ENCODE measurements around the gene TTC16.

DNA sequence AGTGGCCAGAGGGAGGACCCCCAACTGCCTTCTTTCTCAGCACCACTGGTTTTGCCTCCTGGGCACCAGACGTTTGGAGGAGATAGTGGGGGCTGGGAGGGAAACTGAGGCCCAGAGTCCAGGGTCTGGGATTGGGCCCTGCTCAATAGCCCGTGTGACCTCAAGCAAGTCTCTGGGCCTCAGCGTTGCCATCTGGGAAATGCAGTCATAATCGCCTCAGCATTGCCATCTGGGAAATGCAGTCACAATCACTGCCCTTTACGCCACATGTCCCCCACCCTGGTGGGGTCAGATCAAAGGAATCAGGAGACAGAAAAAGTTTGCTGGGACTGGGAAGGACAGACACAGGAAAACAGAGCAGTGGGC is 61.0 kb downstream of the TTC16 start:
- TF ChIP-seq, protein P1, sequence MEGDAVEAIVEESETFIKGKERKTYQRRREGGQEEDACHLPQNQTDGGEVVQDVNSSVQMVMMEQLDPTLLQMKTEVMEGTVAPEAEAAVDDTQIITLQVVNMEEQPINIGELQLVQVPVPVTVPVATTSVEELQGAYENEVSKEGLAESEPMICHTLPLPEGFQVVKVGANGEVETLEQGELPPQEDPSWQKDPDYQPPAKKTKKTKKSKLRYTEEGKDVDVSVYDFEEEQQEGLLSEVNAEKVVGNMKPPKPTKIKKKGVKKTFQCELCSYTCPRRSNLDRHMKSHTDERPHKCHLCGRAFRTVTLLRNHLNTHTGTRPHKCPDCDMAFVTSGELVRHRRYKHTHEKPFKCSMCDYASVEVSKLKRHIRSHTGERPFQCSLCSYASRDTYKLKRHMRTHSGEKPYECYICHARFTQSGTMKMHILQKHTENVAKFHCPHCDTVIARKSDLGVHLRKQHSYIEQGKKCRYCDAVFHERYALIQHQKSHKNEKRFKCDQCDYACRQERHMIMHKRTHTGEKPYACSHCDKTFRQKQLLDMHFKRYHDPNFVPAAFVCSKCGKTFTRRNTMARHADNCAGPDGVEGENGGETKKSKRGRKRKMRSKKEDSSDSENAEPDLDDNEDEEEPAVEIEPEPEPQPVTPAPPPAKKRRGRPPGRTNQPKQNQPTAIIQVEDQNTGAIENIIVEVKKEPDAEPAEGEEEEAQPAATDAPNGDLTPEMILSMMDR (IDR thresholded peaks at IDR 0.05) = no peak
- TF ChIP-seq POLR2A (IDR thresholded peaks at IDR 0.05) (no peak), POLR2AphosphoS5 (IDR thresholded peaks at IDR 0.05) (no peak), EP300 (IDR thresholded peaks at IDR 0.05) (no peak)
